ENCODE measurements around the gene RABGAP1L. TPM values are rescaled to one million over a fixed set of nuclear protein-coding genes. Genes with fewer than 3 reads are reported as not detected.
A peak's percentile ranks its signal among the peaks of the same experiment; 100 is the strongest.
"Not testable (repeated sequence)": the region's sequence is repeated elsewhere in the genome, so short reads cannot be mapped to it uniquely, and the experiment has no call there.

Gene RABGAP1L
- total and polyA plus RNA-seq, 2 donors (not counting 3 experiments of a cell fraction or from before 2014, with no cell fraction given) = 6.4 to 22.2 TPM

DNA sequence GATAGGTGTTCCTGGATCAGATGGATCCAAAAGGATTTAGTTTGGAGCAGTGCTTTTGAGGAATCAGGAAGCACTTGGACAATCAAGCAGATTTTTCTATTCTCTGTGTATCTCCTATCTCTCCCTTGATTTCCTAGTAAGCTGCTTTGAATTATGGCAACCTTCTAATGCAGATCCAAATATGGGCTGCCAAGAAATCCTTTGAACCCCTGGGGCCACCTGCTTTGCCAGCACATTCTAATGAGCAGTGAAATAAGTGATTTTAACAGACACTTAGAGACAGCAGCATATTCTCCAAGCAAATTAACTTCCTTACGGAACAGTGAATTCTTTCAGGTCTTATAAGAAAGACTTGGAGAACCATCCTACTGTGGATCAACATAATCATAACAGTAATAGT, 483.9 kb downstream of the RABGAP1L start:
- intact Hi-C loops (cut with micrococcal nuclease) (no loop called here), dilution Hi-C loops (cut with MboI; ENCODE audit: extremely low pct_ligation_motif_present, low sequenced_read_pairs) (no loop called here)
- Histone ChIP-seq H3K4me1 (ENCODE audit: control insufficient read depth, extremely low read depth, insufficient read depth, low read length) (no peaks in the 10 kb centered on the region), H2AFZ (ENCODE audit: low read depth, low read length) (no peak overlapping the region), H3K27me3 (ENCODE audit: control insufficient read depth in 2 of 2, insufficient read depth in 2 of 2, low read length in 2 of 2) (no peaks in the 10 kb centered on the region), H3K9me3 (replicated peaks; ENCODE audit: control insufficient read depth, insufficient read depth, low read length) (no peaks in the 10 kb centered on the region), H3K4me2 (ENCODE audit: insufficient read depth, low read length) (no peak overlapping the region), H3K9ac (replicated peaks; ENCODE audit: extremely low read depth, insufficient read depth, low read length) (no peak overlapping the region), H3K4me3 (replicated peaks in 1 of 3; ENCODE audit: insufficient read depth in 1 of 3, low read depth in 1 of 3, low read length in 3 of 3) (no peak overlapping the region), H3K36me3 (ENCODE audit: control insufficient read depth in 2 of 2, extremely low read depth in 1 of 2, insufficient read depth in 2 of 2, low read length in 2 of 2) (no peaks in the 10 kb centered on the region), H3K27ac (ENCODE audit: insufficient read depth, low read depth, low read length) (no peak overlapping the region), H4K20me1 (replicated peaks; ENCODE audit: control insufficient read depth, extremely low read depth, insufficient read depth, low read length) (no peaks in the 10 kb centered on the region), H3K79me2 (ENCODE audit: control insufficient read depth, insufficient read depth, low read length) (no peaks in the 10 kb centered on the region), H3K9me1 (replicated peaks; ENCODE audit: control insufficient read depth, extremely low read depth, insufficient read depth, low read length) (no peaks in the 10 kb centered on the region)
- ChIA-PET POLR2A (no interaction called here), CTCF (no interaction called here)
- no peak for FAIRE-seq
- no peak for TF ChIP-seq EZH2 (IDR thresholded peaks at IDR 0.05; ENCODE audit: borderline replicate concordance, low read depth, low read length, severe bottlenecking)
- no peak for TF ChIP-seq FOS (IDR thresholded peaks at IDR 0.05; ENCODE audit: borderline replicate concordance, insufficient read depth, low read length)
- no peak for TF ChIP-seq GATA2 (IDR thresholded peaks at IDR 0.05; ENCODE audit: insufficient read depth, insufficient read length, low read depth, low read length)
- no peak for TF ChIP-seq JUN (IDR thresholded peaks at IDR 0.05; ENCODE audit: borderline replicate concordance, insufficient read depth, insufficient read length, low read depth)
- TF ChIP-seq, protein P1, sequence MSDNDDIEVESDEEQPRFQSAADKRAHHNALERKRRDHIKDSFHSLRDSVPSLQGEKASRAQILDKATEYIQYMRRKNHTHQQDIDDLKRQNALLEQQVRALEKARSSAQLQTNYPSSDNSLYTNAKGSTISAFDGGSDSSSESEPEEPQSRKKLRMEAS (IDR thresholded peaks at IDR 0.05; ENCODE audit: insufficient read depth, insufficient read length) = no peak
- TF ChIP-seq, protein P2, sequence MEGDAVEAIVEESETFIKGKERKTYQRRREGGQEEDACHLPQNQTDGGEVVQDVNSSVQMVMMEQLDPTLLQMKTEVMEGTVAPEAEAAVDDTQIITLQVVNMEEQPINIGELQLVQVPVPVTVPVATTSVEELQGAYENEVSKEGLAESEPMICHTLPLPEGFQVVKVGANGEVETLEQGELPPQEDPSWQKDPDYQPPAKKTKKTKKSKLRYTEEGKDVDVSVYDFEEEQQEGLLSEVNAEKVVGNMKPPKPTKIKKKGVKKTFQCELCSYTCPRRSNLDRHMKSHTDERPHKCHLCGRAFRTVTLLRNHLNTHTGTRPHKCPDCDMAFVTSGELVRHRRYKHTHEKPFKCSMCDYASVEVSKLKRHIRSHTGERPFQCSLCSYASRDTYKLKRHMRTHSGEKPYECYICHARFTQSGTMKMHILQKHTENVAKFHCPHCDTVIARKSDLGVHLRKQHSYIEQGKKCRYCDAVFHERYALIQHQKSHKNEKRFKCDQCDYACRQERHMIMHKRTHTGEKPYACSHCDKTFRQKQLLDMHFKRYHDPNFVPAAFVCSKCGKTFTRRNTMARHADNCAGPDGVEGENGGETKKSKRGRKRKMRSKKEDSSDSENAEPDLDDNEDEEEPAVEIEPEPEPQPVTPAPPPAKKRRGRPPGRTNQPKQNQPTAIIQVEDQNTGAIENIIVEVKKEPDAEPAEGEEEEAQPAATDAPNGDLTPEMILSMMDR (IDR thresholded peaks at IDR 0.05; ENCODE audit: extremely low read depth in 1 of 2, insufficient read depth in 1 of 2, low read depth in 1 of 2, low read length in 2 of 2) = no peak
- no peak for TF ChIP-seq MYC (IDR thresholded peaks at IDR 0.05; ENCODE audit: low read depth, low read length)
- TF ChIP-seq POLR2AphosphoS5 (IDR thresholded peaks at IDR 0.05; ENCODE audit: insufficient read depth, low read depth, low read length) = no peak
- no peak for DNase-seq (ENCODE audit: low read depth, low spot score)
- BruUV-seq (replicated peaks) = no TSS peak

DNA sequence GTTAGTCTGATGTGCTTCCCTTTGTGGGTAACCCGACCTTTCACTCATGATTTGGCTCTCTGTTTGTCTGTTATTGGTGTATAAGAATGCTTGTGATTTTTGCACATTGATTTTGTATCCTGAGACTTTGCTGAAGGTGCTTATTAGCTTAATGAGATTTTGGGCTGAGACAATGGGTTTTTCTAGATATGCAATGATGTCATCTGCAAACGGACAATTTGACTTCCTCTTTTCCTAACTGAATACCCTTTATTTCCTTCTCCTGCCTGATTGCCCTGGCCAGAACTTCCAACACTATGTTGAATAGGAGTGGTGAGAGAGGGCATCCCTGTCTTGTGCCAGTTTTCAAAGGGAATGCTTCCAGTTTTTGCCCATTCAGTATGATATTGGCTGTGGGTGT, 490.3 kb downstream of the RABGAP1L start:
- H3K9me3 ChIP-seq (replicated peaks; ENCODE audit: control insufficient read depth, insufficient read depth, low read length); DNase-seq (ENCODE audit: low read depth, low spot score); H3K4me2 ChIP-seq (ENCODE audit: insufficient read depth, low read length); H3K36me3 ChIP-seq (ENCODE audit: control insufficient read depth in 2 of 2, extremely low read depth in 1 of 2, insufficient read depth in 2 of 2, low read length in 2 of 2); intact Hi-C loops (cut with micrococcal nuclease); dilution Hi-C loops (cut with MboI; ENCODE audit: extremely low pct_ligation_motif_present, low sequenced_read_pairs); H3K9ac ChIP-seq (replicated peaks; ENCODE audit: extremely low read depth, insufficient read depth, low read length); H3K79me2 ChIP-seq (ENCODE audit: control insufficient read depth, insufficient read depth, low read length); H3K4me3 ChIP-seq (replicated peaks in 1 of 3; ENCODE audit: insufficient read depth in 1 of 3, low read depth in 1 of 3, low read length in 3 of 3); POLR2A ChIA-PET; H3K27ac ChIP-seq (ENCODE audit: insufficient read depth, low read depth, low read length); H2AFZ ChIP-seq (ENCODE audit: low read depth, low read length); CTCF ChIA-PET; H3K9me1 ChIP-seq (replicated peaks; ENCODE audit: control insufficient read depth, extremely low read depth, insufficient read depth, low read length); H4K20me1 ChIP-seq (replicated peaks; ENCODE audit: control insufficient read depth, extremely low read depth, insufficient read depth, low read length); H3K27me3 ChIP-seq (ENCODE audit: control insufficient read depth in 2 of 2, insufficient read depth in 2 of 2, low read length in 2 of 2); H3K4me1 ChIP-seq (ENCODE audit: control insufficient read depth, extremely low read depth, insufficient read depth, low read length); BruUV-seq (replicated peaks): not testable (repeated sequence)
- FAIRE-seq = peak; percentile 68

Data from endothelial cell of umbilical vein (primary cell).